Measurements from ENCODE around the gene C2CD4D. TPM values are rescaled to one million over a fixed set of nuclear protein-coding genes. Genes with fewer than 3 reads are reported as not detected.

Gene C2CD4D
- total RNA-seq, 1 donor from 2014 or later, result not detected

DNA sequence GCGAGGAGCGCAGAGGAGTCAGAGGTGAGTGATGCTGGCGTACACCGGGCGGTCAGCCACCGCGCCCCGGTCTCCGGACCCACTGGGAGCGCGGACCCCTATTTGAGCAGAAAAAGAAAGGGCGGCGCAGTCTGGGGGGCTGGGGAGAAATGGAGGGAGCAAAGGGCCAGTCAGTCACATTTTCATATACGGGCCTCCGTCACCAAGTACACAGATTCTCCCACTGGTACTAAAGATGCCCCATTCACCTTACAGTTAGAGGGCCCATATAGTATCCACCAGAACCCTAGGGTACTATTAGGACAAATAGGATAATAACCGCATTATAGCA, 573 bp downstream of the C2CD4D start:
- intact Hi-C loops (cut with DNase I), result no loop called here
- Histone ChIP-seq H3K27me3 (no peaks in the 10 kb centered on the region), H3K4me1 (peaks cover 26% of the 10 kb centered on the region), H3K36me3 (no peaks in the 10 kb centered on the region), H3K9me3 (no peaks in the 10 kb centered on the region), H3K4me3 (peak overlapping the region; percentile 34 to 51), H3K27ac (peak overlapping the region; percentile 39)
- no peak for TF ChIP-seq POLR2A (IDR thresholded peaks at IDR 0.05)
- TF ChIP-seq, protein P1, sequence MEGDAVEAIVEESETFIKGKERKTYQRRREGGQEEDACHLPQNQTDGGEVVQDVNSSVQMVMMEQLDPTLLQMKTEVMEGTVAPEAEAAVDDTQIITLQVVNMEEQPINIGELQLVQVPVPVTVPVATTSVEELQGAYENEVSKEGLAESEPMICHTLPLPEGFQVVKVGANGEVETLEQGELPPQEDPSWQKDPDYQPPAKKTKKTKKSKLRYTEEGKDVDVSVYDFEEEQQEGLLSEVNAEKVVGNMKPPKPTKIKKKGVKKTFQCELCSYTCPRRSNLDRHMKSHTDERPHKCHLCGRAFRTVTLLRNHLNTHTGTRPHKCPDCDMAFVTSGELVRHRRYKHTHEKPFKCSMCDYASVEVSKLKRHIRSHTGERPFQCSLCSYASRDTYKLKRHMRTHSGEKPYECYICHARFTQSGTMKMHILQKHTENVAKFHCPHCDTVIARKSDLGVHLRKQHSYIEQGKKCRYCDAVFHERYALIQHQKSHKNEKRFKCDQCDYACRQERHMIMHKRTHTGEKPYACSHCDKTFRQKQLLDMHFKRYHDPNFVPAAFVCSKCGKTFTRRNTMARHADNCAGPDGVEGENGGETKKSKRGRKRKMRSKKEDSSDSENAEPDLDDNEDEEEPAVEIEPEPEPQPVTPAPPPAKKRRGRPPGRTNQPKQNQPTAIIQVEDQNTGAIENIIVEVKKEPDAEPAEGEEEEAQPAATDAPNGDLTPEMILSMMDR (IDR thresholded peaks at IDR 0.05), result no peak
- no peak for TF ChIP-seq POLR2AphosphoS5 (IDR thresholded peaks at IDR 0.05; ENCODE audit: insufficient read depth in 1 of 2, low read depth in 1 of 2)
- DNase-seq (ENCODE audit: extremely low spot score in 2 of 2), result no peak

DNA sequence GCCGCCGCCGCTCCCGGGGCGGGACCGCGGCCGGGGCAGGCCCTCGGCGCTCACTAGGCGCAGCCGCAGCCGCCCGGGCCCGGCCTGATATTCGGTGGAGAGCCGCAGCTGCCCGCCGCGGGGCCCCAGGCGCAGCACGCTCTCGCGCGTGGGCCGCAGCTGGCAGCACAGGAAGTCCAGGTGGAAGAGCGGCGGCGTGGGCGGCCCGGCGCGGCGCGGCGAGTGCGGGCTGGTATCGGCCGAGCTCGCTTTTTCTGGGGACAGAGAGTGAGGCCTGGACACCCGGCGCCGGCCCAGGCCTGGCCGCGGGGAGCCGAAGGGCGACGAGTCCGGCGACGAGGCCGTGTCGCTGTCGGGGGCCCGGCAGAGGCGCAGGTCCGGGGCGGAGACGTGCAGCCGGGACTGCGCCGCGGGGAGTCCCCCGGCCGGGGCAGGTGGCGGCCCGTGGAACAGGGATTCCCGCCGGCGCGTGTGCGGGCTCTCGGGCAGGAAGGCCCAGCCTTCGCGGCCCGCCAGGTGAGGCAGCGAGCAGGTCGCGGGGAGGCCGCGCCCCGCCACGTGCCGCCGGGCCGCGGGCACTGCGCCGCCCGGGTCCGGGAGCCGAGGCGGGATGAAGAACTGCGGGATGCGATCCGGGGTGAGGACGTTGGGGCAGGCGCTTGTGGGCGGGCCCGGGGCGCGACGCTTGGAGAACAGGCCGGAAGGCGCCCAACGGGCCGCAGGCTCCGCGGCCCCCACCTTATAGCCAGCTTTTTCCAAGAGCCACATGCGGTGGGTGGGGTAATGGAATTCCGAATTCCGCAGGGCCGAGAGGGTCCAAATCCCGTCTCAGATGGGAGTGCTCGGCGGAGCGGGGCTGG, 1.2 kb downstream of the C2CD4D start:
- intact Hi-C loops (cut with DNase I), result no loop called here
- Histone ChIP-seq H3K27ac (no peak overlapping the region), H3K4me1 (peaks cover 26% of the 10 kb centered on the region), H3K9me3 (no peaks in the 10 kb centered on the region), H3K27me3 (no peaks in the 10 kb centered on the region), H3K4me3 (peak overlapping the region; percentile 34 to 51), H3K36me3 (no peaks in the 10 kb centered on the region)
- TF ChIP-seq POLR2AphosphoS5 (IDR thresholded peaks at IDR 0.05; ENCODE audit: insufficient read depth in 1 of 2, low read depth in 1 of 2), result no peak
- DNase-seq (ENCODE audit: extremely low spot score in 2 of 2), result no peak

DNA sequence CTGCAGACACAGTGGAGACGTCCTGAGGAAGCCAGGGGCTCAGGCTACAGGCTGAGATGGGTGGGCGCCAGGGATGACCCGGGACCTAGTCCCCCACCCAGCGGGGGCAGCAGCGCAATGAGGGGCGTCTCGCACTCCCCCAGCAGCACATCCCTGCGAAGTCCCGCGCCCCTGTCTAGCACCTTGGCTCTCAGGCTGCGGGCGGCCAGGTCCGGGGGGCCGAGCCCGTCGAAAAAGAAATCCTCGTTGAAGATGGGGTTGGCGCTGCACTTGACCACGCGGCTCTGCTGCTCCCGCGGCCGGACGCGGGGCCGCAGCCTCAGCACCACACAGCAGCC, 1.8 kb downstream of the C2CD4D start:
- Histone ChIP-seq H3K27me3 (no peaks in the 10 kb centered on the region), H3K36me3 (no peaks in the 10 kb centered on the region), H3K4me3 (peak overlapping the region; percentile 34 to 51), H3K27ac (no peak overlapping the region), H3K9me3 (no peaks in the 10 kb centered on the region), H3K4me1 (peaks cover 30% of the 10 kb centered on the region)
- no peak for DNase-seq (ENCODE audit: extremely low spot score in 2 of 2)
- TF ChIP-seq POLR2AphosphoS5 (IDR thresholded peaks at IDR 0.05; ENCODE audit: insufficient read depth in 1 of 2, low read depth in 1 of 2) (no peak), POLR2A (IDR thresholded peaks at IDR 0.05) (no peak)
- TF ChIP-seq, protein P1 (IDR thresholded peaks at IDR 0.05), result no peak
- intact Hi-C loops (cut with DNase I), result no loop called here

DNA sequence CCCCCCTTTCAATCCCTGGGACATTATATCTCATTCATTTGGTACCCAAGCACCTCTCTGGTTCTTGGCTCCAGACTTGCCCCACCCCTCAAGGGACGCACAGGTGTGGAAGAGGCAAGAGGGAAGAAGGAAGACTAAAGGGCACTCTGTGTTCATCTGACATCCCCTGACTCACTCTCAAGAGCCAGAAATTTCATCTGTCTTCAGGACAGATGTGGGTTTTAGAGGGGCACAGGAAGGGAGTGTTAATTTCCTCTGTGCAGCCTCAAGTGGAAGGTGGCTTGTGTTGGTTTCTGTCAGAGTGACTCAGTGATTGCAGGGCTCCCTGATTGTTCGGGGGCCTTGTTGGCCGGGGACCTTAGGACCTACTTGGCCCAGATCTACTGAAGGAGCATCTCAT, 2.4 kb downstream of the C2CD4D start:
- H3K27me3 ChIP-seq, result no peaks in the 10 kb centered on the region
- H3K9me3 ChIP-seq, result no peaks in the 10 kb centered on the region
- H3K36me3 ChIP-seq, result no peaks in the 10 kb centered on the region
- no peak for DNase-seq (ENCODE audit: extremely low spot score in 2 of 2)
- H3K27ac ChIP-seq, result no peak overlapping the region
- no peak overlapping the region for H3K4me3 ChIP-seq
- intact Hi-C loops (cut with DNase I), result no loop called here
- peaks cover 36% of the 10 kb centered on the region for H3K4me1 ChIP-seq
- TF ChIP-seq, protein P1 (IDR thresholded peaks at IDR 0.05), result no peak
- TF ChIP-seq POLR2AphosphoS5 (IDR thresholded peaks at IDR 0.05; ENCODE audit: insufficient read depth in 1 of 2, low read depth in 1 of 2) (no peak), POLR2A (IDR thresholded peaks at IDR 0.05) (no peak)

DNA sequence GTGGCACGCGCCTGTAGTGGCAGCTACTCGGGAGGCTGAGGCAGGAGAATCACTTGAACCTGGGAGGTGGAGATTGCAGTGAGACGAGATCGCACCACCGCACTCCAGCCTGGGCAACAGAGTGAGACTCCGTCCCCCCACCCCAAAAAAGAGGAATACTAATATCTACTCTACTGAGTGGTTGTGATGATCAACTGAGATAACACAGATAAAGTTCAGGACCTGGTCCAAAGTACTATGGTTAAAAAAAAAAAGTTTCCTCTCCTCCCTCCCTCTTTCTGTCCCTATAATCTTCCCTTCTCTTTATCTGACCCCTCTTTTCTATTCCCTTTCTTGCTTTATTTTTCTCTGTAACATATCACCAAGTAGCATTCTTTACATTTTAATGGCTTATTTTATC, 4.0 kb downstream of the C2CD4D start:
- TF ChIP-seq POLR2AphosphoS5 (IDR thresholded peaks at IDR 0.05; ENCODE audit: insufficient read depth in 1 of 2, low read depth in 1 of 2) (no peak), POLR2A (IDR thresholded peaks at IDR 0.05) (no peak)
- TF ChIP-seq, protein P1 (IDR thresholded peaks at IDR 0.05), result no peak
- intact Hi-C loops (cut with DNase I), result no loop called here
- Histone ChIP-seq H3K4me1 (peaks cover 42% of the 10 kb centered on the region), H3K36me3 (no peaks in the 10 kb centered on the region), H3K27ac (no peak overlapping the region), H3K4me3 (no peak overlapping the region), H3K9me3 (no peaks in the 10 kb centered on the region), H3K27me3 (no peaks in the 10 kb centered on the region)
- no peak for DNase-seq (ENCODE audit: extremely low spot score in 2 of 2)
